ENCODE measurements around the gene CTNNA3.

CTNNA3 gene

DNA sequence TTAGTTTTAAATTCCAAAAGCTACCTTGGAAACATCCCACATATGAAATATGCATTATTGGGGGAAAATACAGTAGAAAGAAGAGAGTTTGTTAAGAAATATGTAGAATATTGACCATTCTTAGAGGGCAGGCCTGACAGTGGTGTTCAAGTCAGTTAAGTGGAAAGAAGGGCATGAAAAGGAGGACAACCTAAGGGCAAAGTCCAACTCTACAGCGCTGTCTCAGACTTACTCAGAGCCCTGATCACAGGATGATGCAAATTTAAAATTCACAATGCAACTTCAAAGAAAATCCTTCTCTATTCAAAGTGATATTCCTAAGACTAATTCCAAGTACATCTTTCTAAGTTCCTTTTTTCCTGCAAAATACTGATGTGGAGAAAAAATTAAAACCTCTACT lies 909.3 kb downstream of the CTNNA3 start:
- no peak for DNase-seq

DNA sequence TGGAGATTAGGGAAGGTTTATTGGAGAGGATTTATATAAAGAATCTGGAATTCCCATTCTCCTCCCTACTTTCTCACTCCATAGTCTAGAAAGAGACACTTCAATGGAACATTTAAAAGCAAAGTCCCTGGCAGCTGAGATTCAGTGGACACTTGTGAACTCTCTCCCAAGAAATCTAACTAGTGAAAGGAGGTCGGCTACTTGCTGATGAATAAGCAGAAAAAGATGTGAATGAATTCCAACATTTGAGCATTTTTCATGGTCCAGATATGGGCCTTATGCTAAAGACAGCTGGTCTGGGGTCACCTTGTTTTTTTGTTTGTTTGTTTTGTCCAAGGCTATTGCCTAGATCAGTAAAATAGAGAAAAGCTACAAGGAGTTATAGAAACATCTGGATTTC lies 911.2 kb downstream of the CTNNA3 start:
- DNase-seq: no peak

DNA sequence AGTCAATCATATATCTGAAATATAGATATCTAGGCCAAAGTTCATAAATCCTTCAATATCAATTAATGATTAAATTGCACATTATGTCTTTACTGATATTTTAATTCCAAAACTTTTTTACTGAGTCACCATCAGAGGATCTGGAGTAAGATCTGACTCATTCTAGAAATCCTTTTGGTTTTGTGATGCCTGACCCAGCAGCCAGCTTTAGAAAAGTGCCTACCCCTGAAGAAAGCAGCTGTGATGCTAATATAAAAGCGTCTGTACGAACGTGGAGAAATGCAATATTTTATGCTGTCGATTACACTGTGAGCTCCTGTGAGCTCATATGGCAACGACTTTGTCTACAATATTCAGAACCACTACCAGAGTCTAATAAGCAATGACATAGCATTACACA lies 912.7 kb downstream of the CTNNA3 start:
- DNase-seq: no peak

DNA sequence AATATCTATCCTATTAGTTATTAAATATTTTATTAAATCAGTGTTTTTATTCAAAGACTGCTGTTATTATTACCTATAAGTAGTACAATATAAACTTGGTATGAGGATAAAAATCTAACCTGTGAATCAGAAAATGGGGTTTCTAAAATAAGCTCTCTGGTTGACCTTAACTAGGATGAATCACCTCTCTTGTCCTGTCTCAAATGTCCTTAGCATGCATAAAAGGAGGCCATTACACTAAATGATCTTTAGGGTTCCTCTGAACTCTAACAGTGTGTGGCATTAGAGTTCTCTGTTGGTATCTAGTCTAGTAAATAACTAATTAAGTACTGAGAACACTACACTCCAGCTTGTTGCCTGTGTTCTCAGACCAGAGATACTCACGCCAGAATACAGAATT lies 913.2 kb downstream of the CTNNA3 start:
- no peak for DNase-seq

DNA sequence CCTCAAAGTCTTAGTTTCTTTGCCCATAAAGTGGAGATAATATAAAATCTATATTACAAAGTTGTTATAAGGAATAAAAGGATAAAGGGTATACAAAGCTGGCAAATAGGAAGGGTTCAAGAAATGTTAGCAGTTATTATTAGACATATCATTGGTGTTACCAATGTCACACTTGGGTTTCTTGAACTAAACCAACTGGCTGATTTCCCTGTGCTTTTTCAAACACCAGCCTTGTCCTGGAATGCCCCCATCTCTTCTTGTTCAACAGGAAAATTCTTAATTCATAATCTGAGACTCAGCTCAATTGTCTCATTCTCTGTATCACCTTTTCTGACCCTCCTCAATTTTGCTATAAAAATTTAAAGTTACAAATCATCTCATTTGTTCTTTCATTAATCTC lies 913.9 kb downstream of the CTNNA3 start:
- DNase-seq: no peak

DNA sequence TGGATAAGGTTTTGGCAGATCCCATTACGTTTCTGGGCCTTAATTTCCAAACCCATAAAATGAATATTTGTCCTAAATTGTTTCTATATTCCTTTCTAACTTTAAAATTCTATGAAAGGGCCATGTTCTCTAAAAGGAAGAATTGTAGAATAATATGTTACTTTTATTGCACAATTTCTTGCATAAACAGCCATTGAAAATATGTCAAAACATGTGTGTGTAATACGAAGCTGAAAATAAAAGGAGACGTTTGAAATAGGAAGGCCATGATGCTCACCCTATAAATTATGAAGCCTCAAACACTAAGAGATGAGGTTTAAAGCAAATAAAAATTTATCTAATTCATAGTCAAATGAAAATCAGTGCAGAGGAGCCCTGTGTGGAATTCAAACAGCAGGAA lies 915.2 kb downstream of the CTNNA3 start:
- no peak for DNase-seq

DNA sequence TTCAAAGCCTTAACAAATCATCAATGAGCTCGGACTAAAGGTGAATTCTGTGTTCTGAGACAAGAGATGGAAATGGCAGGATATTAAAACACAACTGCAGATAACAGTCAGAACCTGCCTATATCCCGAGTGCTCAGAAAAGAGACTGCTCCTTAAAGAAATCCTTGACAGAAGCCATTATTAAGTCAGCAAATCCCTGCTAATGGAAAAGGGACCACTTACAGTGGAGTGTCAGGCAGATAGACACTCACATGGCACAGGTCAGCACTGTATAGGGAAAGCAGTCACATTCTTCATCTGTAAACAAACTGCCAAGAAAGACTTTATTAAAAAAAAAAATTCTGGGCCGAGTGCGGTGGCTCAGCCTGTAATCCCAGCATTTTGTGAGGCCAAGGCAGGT lies 917.6 kb downstream of the CTNNA3 start:
- no peak for DNase-seq

DNA sequence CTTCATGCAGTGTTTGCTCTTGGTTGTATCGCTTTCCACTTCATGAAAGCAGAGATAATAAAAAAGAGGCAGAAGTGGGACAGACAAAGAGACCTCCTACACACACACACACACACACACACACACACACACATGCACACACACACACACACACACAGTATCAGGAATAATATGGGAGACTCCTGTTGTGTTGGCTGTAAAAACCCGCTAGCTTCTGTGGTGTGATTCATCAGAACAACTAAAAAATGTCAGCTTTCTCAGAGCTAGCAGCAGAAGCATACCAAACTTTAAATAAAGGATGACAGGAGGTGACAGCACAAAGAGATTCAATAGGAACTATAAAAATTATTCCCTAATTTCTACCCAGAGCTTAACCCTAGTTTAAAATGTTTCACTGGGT lies 918.3 kb downstream of the CTNNA3 start:
- DNase-seq: no peak

DNA sequence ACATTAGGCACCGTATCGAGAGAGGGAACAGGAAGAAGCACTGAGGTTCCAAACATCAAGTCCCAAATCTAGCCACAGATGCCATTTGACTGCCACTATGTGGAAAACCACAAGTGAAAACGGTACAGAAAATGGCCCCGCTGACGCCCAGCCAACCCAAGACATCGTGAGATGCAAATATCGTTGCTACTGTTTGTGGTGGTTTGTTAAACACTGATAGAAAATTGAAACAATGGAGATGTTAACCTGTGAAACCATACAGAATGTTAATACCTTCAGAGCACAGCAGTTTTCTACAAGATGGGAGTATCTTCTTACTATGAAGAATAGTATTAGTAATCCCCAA lies 922.5 kb downstream of the CTNNA3 start:
- no peak for DNase-seq

DNA sequence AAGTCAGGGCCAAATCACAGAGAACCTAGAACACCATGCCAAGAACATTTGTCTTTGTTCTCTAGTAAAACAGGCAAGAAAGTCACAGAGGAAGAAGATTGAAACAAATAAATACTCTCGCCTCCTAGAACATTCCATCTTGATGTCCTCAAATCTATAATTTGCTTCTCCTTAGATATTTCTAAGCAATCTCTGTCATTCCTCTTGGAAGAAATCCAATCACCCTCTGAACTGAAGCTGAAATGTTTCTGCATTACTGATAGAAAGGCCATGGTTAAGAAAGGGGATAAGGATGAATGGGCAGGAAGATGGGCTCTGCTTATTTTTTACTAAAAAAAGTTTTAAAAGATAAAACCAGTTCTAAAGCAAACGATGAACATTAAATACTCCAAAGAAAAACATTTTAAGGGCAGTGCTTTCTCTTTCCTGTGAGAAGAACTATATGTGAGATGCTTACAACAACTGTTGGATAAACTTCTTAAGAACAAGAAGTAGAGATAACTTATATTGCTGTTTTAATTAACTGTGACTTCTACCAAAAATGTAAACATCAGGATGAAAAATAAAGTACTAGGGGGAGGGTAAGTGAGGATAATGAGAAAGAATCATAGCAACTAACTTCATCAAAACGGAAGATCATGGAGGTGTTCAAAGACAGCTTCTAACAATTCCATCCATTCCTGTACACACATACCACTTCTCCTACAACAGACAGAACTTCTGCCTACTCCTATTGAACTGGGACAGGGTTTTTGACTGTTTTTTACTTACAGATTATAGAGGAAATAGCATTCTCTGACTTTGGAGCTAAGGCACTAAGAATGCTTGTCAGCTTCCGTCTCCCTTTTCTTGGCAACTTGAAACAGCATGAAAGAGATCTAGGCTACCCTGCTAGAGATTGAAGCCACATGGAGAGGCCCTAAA lies 923.2 kb downstream of the CTNNA3 start:
- no peak for DNase-seq

DNA sequence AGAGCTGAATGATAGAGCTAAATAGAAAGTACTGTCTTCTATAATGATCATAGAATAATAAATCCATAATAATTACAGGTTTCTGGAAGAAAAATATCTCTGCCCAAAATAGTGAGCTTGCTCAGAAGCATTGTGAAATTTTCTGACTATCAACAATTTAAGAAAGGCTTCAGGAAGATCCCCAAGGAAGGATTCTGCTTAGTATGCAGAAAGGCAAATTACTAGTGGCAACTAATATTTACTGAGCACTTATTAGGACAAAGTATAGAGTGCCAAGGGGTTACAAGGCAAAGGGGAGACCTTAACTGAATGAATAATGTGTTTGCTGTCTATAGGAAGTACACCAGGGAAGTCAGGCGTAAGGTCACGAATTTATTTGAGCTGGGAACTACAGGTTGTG lies 928.3 kb downstream of the CTNNA3 start:
- no peak for DNase-seq

DNA sequence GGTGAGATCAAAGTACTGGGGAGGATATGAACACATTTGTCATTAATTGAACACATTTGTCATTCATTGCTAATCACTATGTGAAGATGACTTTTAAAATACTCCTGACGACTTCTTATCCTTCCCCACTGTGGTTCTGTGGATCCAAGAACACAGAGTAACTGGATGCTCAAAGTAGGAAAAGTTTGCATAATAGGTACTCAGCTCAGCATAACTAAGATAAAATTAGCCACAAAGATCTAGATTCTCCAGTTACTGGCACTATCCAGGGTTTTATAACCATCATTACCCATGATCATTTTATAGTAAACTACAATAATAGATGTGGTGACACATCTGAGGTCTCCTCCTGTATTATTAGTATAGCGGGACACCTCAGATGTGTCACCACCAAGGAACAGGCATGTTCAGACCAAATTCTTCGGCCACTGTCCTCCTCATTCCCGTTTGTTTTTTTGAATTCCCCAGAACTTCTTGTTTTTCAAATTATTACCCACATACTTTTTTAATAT lies 933.7 kb downstream of the CTNNA3 start:
- no peak for DNase-seq

DNA sequence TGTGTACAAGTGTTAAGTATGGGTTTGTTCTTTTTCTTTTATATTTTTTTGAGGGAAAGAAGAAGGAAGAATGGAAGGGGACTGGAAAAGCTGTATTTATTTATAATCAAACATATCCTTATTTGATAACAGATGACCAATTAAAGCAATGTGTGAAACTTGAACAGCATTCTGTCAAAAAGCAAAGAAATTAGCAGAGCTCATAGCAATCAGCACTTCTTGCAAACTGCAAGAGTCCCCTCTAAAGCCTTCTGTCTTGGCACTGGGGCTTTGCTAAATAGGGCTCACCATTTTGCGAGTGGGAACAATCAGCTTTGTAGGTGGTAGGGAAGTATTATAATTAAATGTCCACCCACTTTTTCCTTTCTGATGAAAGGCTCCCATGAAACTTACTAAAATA lies 935.1 kb downstream of the CTNNA3 start:
- DNase-seq: no peak

DNA sequence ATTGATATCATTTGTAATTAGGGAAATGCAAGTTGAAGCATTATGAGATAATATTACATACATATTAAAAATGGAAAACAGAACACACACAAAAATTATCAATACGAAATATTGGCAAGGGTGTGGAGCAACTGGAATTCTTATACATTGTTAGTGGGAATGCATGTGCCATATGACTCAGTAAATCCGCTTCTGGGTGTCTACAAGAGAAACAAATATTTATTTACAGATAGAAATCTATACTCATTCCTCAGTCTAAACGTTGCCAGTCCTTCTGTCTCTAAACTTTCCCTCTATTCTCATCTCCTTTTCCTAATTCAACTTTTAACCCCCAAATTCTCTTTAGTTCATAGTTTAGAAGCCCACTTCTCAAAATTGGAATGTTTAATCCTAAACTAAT lies 940.5 kb downstream of the CTNNA3 start:
- no peak for DNase-seq

DNA sequence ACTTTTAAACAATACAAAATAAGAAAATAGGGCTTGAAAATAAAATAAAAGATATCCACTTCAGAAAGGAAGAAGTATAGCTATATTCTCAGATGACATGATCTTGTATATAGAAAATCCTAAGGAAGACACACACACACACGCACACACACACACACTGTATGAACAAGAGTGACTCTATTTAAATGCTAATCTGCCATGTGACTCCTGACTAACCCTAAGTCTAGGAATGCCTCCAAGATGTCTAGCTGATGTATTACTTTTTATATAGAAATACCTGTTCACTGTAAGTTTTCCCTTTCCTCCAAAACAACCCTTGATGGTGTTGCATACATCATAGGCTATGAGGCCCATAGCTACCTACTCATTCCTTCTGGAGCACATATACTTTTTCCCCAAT lies 943.3 kb downstream of the CTNNA3 start:
- no peak for DNase-seq

DNA sequence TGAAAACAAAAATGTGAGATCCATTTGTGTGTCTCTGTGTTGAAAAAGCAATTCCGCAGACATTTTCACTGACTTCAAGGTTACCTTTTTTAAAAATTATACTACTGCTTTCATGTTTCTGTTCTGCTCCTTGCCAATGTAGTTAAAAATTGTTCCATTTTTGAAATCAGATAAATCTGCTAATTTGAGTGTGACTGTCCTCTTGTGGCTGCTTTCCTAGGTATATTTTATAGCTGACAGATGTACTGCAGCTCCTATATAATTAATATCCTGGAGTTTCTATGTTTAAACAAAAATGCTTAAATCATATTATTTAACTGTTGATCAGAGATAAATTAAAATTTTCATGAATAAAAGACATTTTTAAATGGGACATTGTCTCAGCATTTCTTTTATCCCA lies 947.8 kb downstream of the CTNNA3 start:
- DNase-seq: no peak

DNA sequence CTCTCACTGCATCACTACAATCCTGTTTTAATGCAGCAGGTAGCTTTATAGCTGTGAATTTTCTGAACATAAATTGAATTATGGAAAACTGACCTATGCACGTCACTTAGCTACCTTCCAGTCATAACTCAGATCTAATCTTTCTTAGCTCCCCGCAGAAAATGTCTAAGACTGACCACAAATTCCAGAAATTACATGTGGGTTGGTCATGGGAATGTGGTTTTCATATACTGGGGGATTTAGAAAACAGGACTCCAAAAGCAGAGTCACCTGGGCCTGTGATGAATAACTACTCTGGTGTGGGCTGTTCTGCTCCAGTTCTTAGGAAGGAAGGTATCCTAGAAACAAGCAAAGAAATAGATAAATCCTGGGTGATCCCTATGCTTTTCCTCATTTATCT lies 948.5 kb downstream of the CTNNA3 start:
- DNase-seq: no peak

DNA sequence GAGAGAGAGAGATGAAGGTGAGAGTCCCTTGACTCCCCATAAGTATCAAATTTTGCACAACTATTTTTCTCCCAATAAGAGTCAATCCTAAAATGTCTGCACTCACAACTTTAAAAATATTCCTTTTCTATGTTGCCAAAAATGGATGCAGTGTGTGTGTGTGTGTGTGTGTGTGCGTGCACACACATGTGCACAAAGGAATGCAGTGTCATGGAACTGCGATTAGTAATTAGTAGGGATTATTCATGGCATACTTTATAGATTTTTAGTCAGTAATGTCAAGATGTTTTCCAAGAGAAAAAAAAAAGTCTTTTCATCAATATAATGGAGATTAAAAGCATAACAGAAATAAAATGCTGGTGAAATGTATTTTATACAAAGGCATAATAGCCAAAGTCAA lies 949.3 kb downstream of the CTNNA3 start:
- no peak for DNase-seq

DNA sequence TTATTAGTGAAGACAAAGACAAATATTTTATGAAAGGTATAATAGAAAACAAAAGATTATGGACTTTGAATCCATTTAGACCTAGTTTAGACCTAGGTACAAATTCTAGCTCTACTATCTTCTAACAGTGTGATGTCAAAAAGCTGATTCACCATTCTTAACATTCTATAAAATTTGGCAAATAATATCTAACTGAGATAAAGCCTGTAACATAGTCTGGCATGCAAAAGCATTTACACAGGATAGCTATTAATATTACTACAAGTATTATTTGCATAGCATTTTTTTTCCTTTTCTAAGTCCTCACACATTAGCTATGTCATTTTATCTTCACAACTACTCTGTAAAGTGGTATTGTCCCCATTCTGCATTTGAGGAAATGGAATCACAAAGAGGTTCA lies 949.7 kb downstream of the CTNNA3 start:
- DNase-seq: no peak

DNA sequence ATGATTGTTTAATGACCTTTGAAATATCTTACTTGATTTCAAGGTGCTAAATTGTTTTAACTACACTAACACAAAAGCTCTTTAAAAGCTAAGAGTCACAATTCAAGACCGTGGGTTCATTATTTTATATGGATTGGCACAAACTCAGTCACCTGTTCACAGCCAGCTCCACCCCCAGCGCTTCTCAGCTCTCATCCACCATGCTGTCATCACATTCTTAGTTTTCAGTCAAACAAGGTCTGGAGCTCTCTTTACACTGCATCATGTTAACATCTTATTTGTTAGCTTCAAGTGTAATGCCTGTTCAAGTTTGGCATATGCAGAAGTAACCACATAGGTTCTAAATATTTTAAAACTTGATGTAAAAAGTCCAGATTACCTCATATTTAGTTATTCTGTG lies 951.1 kb downstream of the CTNNA3 start:
- no peak for DNase-seq

DNA sequence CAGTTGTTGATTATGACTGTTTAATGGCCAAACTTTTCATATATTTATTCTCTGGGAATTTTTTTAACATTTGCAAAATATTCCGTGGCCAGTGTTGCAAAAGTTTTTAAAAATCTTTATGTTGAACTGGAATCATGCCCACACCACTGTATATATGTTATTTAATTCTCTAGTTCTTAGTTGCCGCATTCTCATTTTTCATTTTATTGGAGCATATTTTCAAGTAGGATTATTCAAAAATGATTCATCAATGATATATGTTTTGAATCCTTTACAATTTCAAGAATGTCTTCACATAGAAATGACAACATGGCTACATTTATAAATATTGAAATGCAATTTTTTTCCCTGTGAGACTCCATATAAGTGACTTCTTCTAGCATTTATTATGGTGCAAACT lies 958.8 kb downstream of the CTNNA3 start:
- DNase-seq: no peak

DNA sequence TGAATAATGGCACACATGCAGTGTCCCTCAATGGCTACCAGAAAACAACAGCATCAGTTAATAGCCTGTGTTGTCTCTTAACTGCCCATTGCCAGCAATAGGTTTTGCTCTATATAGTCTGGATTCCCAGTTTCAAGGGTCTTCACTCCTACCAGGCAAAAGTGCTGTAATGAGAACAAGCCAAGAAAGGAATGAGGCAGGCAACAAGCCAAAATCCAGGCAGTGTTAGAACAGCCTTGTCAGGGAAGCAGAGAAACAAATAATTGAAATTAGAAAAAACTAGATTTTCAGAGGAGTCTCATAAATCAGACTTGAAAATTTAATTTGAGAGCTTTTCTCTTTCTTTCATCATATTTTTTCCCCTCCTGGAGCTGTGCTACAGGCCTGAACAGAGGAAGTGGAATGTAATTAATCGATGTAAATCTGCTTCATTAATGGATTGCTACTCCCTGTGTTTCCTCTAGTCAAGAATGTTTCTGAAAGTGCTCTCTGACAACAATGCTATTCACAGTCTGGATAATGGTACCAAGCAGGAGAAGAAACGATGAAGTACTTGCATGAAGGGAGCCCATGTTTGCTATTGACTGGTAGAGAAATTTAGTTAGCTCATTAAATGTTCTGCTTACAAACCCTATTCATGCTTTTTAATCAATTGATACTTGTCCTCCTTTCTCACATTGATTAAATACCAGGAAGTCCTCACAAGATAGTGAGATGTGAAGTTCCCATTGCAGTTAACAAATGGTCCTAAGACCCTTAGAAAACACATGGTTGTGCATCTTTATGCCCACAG lies 972.2 kb downstream of the CTNNA3 start:
- DNase-seq: no peak

DNA sequence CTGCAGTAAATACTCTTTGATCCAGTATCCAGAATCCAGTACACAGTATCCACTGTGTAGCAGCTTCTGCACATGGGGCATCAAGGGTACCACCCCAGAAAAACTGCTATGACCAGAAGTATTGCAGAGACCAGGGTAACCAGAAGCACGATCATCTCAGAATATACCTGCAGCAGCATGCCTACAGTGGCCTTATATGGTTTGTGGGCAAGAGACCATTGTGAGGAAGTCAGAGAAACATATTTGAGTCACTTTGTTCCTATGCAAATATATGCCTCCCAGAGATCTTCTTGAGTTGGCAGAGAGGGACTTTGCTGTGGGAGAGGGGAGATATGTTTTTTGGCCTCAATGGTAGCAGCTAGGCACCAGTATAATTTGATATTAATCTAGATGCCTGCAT lies 976.5 kb downstream of the CTNNA3 start:
- DNase-seq: no peak

All from effector CD4-positive, alpha-beta T cell (primary cell).